Prostate gland (tissue), 2 donors: ENCODE data around the gene RIPOR3. TPM values are rescaled to one million over a fixed set of nuclear protein-coding genes. Genes with fewer than 3 reads are reported as not detected.

Source experiments
- DNase-seq: peaks from one replicate; pipeline ENCODE4 v3.0.0-alpha.2; 2019; ENCODE audit warnings: low spot score
- H3K27ac ChIP-seq, 2 donors: fragments of 200-600 bp; sonication (generic); 2 replicates each; pipeline ENCODE4 v1.5.1; 2017 to 2019
- H3K27me3 ChIP-seq: fragments of 200-600 bp; sonication (generic); replicated peaks from 2 replicates; pipeline ENCODE4 v1.5.1; 2019; ENCODE audit not compliant: insufficient read depth
- H3K36me3 ChIP-seq, 2 donors: fragments of 200-600 bp; sonication (generic); 1 replicate in 1 of 2; 2 replicates in 1 of 2; pipeline versions ENCODE4 v1.5.1 to v1.8.1; 2017 to 2019
- H3K4me1 ChIP-seq: fragments of 200-600 bp; sonication (generic); replicated peaks from 2 replicates; pipeline ENCODE4 v1.5.1; 2019
- H3K4me3 ChIP-seq, 2 donors: fragments of 200-600 bp; sonication (generic); 2 replicates each; pipeline ENCODE4 v1.5.1; 2017 to 2019
- H3K9me3 ChIP-seq: fragments of 200-600 bp; sonication (generic); 2 replicates; pipeline ENCODE4 v1.5.1; 2017
- CTCF ChIP-seq, 4 experiments: fragments of 200-600 bp in 2 of 4; fragments of 450-650 bp in 2 of 4; sonication (generic) in 2 of 4; IDR thresholded peaks; 1 replicate in 3 of 4; 2 replicates in 1 of 4; pipeline ENCODE4 v1.5.1; 2016 to 2019; ENCODE audit warnings: antibody characterized with exemption in 4 of 4, mild to moderate bottlenecking in 2 of 4, moderate library complexity in 2 of 4
- POLR2A ChIP-seq: fragments of 450-650 bp; IDR thresholded peaks from one replicate; pipeline ENCODE4 v1.6.1; 2016; ENCODE audit warnings: antibody characterized with exemption, mild to moderate bottlenecking
- POLR2AphosphoS5 ChIP-seq: sonication (generic); formaldehyde crosslinking; IDR thresholded peaks from one replicate; pipeline ENCODE4 v1.6.1; 2017; ENCODE audit warnings: antibody characterized with exemption
- WGBS: methylation state at CpG from one replicate; pipeline ENCODE4 v1.1.5; 2018; 5-methylcytosine and 5-hydroxymethylcytosine counted together
- intact Hi-C: fragments of 100-400 bp; cut with DNase I; formaldehyde crosslinking; loops from one replicate; pipeline ENCODE4 v1.14.2; 2022
- total RNA-seq, 2 donors: library from RNA; depleted of rRNA; stranded (reverse); fragments of >200 nt; gene quantifications; one replicate each; pipeline ENCODE4 v1.1.0, GENCODE V29; 2016

Gene RIPOR3
- total RNA-seq, 2 donors from 2014 or later = 0.55 to 11.3 TPM

DNA sequence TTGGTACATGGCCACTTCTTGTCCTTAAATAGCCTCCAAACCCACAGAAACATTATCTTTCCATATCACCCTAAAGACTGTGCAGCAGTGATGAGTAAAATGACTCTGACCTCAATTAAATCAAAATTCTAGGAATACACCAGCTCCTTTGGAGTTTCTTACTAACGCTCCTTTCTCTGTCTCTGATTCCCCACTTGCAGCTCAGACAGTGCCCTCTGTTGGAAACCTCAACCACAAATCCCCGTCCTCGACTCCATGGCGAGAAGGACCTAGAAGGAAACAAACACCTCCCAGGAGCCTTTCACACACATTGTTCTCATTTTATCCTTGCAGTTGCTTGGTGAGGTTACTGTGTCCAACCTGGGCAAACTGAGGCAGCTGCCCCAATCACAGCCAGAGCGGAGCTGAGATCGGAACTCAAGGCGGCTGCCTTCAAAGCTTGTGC, 22.3 kb upstream of the RIPOR3 start:
- H3K27ac ChIP-seq = no peak overlapping the region
- no peaks in the 10 kb centered on the region for H3K27me3 ChIP-seq
- intact Hi-C loops = loop anchor here (5.0 kb wide), 1 partner anchor 86 kb away; no protein-coding TSS in a partner anchor
- no peaks in the 10 kb centered on the region for H3K4me1 ChIP-seq
- no peaks in the 10 kb centered on the region for H3K9me3 ChIP-seq
- no peak overlapping the region for H3K4me3 ChIP-seq
- DNase-seq = no peak
- WGBS = 61% methylated on average over 7 of the region's 7 CpGs
- TF ChIP-seq POLR2AphosphoS5 = no peak
- TF ChIP-seq CTCF (IDR thresholded peaks at IDR 0.05) = peak in 1 of 4 experiments; percentile 24
- TF ChIP-seq POLR2A = no peak
- no peaks in the 10 kb centered on the region for H3K36me3 ChIP-seq

GRCh38 chr20:50712771-50713656, 21.7 kb upstream of the RIPOR3 start:
- no peak for DNase-seq
- no peak overlapping the region for H3K27ac ChIP-seq
- H3K36me3 ChIP-seq = no peaks in the 10 kb centered on the region
- 95% methylated on average over 7 of the region's 7 CpGs for WGBS
- intact Hi-C loops = loop anchor here (5.0 kb wide), 1 partner anchor 86 kb away; no protein-coding TSS in a partner anchor
- H3K9me3 ChIP-seq = no peaks in the 10 kb centered on the region
- TF ChIP-seq POLR2A = no peak
- TF ChIP-seq CTCF (IDR thresholded peaks at IDR 0.05) = no peak
- no peak for TF ChIP-seq POLR2AphosphoS5
- H3K4me1 ChIP-seq = no peaks in the 10 kb centered on the region
- no peak overlapping the region for H3K4me3 ChIP-seq
- no peaks in the 10 kb centered on the region for H3K27me3 ChIP-seq

- DNase-seq = no peak
- Histone ChIP-seq H3K4me3 (no peak overlapping the region), H3K4me1 (no peaks in the 10 kb centered on the region), H3K9me3 (no peaks in the 10 kb centered on the region), H3K36me3 (no peaks in the 10 kb centered on the region), H3K27me3 (no peaks in the 10 kb centered on the region), H3K27ac (no peak overlapping the region)
- WGBS = 81% methylated on average over 13 of the region's 13 CpGs
- intact Hi-C loops = loop anchor here (5.0 kb wide), 1 partner anchor 84 kb away; no protein-coding TSS in a partner anchor
- TF ChIP-seq POLR2AphosphoS5 (no peak), CTCF (IDR thresholded peaks at IDR 0.05) (no peak), POLR2A (no peak)
Observed at GRCh38 chr20:50711113-50711825, 19.9 kb upstream of the RIPOR3 start.

- TF ChIP-seq POLR2AphosphoS5 (no peak), CTCF (IDR thresholded peaks at IDR 0.05) (no peak), POLR2A (no peak)
- no peak for DNase-seq
- intact Hi-C loops = loop anchor here (5.0 kb wide), 1 partner anchor 83 kb away; no protein-coding TSS in a partner anchor
- H3K4me3 ChIP-seq = no peak overlapping the region
- H3K9me3 ChIP-seq = no peaks in the 10 kb centered on the region
- 79% methylated on average over 9 of the region's 9 CpGs for WGBS
- no peaks in the 10 kb centered on the region for H3K36me3 ChIP-seq
- H3K27me3 ChIP-seq = no peaks in the 10 kb centered on the region
- no peak overlapping the region for H3K27ac ChIP-seq
- H3K4me1 ChIP-seq = no peaks in the 10 kb centered on the region
Observed at GRCh38 chr20:50710492-50711063, 19.2 kb upstream of the RIPOR3 start.
